Medulla oblongata (tissue), 1 donor: ENCODE results near the gene AFAP1.
A peak's percentile ranks its signal among the peaks of the same experiment; 100 is the strongest.

Experiments
- DNase-seq: peaks from one replicate; pipeline ENCODE4 v3.0.0-alpha.2; 2015; ENCODE audit errors: extremely low spot score

The AFAP1 gene

DNA sequence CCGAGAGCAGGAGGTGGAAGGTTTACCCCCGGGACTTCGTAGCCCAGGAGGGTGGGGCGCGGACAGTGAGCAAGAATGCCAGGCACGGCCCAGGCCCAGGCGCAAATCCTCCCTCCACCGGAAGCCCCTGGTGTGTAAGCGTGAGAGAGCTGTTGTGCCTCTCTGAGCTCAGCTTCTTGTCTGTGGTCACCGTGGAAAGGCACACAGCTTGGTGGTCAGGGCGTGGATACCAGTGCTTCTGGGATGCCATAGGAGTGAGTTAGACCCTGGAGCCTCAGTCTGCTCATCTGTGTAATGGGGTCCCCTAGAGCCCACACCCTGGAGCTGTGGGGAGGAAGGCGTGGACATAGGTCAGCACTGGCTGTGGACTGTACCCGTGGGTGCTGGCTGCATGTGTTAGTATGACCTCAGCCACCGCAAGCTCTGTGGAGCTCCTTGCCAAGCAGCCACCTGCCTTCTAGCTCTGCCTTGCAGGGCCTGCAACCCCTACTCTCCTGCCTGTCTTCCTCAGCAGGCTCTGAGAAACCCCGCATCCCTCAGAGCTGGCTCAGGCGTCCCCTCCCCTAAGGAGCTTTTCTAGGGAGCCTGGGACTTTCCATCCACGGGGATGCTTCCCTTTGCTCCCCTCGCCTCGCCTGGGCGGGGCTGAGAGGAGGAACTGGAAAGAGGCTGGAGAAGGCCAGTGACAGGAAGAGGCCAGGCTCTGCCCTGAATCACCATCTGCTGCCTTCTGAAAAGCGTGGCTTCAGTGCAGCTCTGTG lies 28.0 kb upstream of the AFAP1 start:
- DNase-seq, result no peak

DNA sequence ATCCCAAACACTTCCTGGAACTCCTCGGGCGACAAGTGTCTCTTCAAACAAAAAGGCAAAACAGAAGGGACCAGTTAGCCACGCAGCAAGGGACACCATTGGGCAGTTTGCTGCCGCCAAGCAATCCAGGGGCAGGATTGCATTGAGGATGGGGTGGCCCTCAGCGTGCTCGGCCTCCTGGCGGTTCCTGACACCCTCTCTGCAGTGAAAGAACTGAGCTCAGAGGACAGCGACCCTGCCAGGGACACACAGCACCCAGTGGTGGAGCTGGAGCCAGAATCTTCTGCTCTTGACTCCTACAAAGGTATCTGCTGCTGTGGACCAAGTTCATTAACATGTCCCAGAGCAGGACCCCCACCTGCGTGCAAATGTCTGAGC lies 27.4 kb upstream of the AFAP1 start:
- DNase-seq, result no peak

- no peak for DNase-seq
Observed at GRCh38 chr4:7966281-7967062, 26.8 kb upstream of the AFAP1 start.

DNA sequence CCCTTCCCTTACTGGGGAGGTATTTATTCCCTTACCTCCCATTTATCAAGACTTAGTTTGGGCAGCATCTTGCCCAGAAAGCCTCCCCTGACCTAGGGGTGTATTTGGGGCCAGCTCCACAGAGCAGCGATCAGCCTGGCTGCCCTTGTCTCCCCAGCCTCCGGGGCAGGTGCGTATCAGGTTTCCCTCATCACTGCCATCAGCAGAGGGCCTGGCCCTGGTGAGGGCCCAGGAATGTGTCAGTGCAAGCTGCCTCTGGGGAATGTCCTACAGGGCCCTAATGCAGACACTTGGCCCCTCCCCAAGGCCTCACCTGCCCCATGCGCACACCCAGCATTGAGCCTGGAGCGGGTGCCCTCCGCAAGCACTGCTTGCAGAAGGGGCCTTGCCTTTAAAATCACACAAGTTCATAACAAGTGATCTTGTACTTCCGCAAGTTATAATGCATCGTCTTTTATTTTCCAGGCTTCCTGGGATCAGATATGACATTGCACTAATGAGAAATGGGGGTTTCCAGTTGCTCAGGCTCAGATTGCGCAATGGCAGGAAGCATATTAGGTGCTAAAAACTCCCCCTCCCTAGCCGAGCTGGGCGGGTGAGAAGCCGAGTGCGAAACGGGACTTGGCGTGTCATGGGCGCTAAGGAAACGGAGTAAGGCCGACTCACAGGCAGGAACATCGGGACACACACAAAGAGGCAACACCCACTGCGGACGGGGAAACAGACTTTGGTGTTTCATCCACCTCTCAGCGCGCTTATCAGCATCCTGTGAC lies 25.4 kb upstream of the AFAP1 start:
- DNase-seq, result no peak

- no peak for DNase-seq
Observed at GRCh38 chr4:7964459-7964858, 24.8 kb upstream of the AFAP1 start.

GRCh38 chr4:7963691-7964090 lies 24.0 kb upstream of the AFAP1 start:
- no peak for DNase-seq

GRCh38 chr4:7962609-7963508 lies 23.2 kb upstream of the AFAP1 start:
- no peak for DNase-seq

DNA sequence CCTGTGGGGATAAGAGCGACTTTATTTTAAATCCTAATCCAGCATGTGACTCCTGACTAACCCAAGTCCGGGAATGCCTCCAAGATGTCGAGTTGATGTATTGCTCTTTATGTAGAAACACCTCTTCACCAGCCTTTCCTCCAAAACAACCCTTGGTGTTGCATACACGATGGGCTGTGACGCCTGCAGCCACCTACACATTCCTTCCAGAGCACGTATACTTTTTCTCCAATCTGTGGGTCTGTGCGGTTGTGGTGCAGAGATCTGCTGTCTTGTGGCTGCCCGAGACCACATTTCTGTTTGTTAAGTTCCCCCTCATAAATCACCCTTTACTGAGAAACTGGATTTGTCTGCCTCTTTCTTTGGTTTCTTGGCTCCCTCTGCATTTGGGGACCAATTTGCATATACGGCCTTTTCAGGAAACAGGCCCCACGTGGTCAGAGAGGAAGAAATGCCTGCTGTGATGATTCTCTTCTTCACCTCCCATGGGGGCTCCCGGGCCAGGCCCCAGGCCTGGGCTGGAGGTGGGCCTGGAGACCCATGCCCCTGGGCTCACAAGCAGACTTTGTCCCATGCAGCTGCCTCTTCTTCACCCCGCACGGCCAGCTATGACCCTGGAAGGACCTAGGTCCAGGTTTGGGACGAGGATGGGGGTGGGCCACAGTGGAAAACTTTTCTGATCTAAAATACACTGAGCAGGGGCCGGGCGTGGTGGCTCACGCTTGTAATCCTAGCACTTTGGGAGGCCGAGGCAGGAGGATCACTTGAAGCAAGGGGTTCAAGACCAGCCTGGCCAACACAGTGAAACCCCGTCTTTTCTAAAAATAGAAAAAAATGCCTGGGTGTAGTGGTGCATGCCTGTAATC lies 21.4 kb upstream of the AFAP1 start:
- peak; percentile 82 for DNase-seq

GRCh38 chr4:7960017-7960789 lies 20.5 kb upstream of the AFAP1 start:
- DNase-seq, result no peak

DNA sequence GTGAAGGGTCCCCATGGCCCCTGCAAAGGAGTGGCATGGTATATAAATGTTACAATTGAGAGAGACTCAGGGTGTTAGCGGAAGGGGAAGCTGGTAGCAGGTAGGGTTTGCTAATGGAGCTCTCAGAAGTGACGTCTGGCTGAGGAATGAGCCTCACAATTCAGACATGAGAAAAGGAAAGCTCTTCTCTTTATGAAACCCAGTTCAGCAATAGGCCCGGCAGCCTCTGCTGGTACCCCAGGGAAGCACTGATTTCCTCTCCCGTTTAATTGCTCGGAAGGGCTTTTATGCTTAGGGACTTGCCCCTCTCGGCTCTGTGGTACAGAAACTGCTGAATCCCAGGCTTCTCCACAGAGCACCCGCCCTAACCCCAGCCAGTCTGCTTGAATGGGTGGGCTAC lies 19.4 kb upstream of the AFAP1 start:
- no peak for DNase-seq

DNA sequence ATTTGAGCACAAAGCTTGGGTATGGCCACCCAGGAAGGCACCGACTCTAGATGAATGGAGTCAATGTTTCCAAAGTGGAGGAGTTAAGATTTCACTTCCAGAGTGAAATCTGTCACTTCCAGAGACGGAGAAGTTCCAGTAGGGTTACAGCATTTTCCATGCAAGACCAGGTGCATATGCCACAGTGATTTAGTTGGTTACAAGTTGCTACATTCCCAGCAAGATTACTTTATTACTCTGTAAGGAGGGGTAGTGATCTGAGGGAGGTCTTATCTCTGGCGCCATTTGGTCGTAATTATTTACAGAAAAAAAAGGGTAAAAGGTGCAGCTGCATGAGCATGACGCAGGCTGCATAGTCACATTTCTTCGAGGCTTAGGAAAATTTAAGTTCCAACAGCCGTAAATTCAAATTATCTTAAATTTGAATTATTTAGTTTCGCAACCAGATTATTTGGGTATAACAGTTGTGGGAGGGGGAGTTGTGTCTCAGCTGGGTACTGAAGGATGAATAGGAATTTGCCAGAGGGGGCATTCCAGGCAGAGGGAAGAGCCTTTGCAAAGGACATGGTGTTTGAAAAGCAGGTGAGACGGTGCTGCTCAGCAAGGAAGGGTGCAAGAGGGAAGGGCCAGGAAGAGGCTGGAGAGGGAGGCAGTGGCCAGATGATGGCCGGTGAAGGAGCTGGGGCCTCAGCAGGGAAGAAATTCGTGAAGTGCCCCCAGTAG lies 17.4 kb upstream of the AFAP1 start:
- DNase-seq, result no peak

- no peak for DNase-seq
Observed at GRCh38 chr4:7956270-7956808, 16.7 kb upstream of the AFAP1 start.

GRCh38 chr4:7955393-7955792 lies 15.7 kb upstream of the AFAP1 start:
- no peak for DNase-seq

DNA sequence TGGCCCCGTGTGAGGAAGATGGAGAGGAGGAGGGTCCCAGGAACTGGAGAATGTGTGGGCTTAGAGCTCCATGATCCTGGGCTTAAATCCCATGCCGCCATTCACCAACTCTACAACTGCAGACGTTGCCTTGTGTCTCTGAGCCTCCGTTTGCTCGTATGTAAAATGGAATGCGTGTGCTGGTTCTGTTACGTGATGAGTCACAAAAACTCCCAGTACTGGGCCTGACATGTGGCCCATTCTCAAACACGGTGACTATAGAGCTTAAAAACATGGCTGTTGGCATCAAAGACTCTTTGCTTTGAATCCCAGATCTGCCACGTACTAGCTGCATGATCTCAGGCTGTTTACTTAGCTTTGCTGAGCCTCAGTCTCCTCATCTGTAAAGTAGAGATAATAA lies 13.0 kb upstream of the AFAP1 start:
- DNase-seq, result no peak

DNA sequence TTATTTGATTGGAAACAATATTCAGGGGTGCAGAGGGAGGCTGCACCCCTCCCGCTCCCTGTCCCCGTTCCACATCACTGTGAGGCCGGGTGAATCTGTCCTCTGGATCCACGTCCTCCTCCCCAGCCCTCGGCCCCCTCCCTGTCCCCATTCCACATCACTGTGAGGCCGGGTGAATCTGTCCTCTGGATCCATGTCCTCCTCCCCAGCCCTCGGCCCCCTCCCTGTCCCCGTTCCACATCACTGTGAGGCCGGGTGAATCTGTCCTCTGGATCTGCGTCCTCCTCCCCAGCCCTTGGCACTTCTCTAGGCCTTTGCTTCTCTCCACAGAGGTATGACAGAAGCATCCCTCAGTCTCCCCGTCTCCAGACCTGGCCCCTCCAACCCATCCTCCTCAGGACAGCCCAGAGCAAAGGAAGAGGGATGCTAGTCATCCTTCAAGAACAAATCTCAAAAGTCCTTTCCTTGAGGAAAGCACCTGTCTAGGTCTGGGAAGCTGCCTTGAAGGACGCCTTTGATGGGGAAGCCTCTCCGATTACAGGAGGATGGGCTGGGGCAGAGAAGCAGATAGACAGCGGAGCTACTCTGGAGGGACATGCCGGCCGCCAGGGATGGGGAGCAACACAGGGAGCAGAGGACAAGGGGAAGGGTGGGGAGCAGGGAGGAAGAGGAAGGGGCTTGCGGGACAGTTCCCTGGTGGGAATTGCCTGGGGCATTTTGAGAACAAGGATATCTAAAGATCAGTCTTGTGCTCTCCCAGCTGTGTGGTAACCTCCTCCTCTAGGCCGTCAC lies 10.8 kb upstream of the AFAP1 start:
- DNase-seq, result no peak

- DNase-seq, result no peak
Observed at GRCh38 chr4:7949759-7950158, 10.1 kb upstream of the AFAP1 start.

GRCh38 chr4:7947927-7948326 lies 8.3 kb upstream of the AFAP1 start:
- DNase-seq, result no peak
